HTERT RPE-1 (cell line): ENCODE measurements around the gene CD300LD.
"Not testable (repeated sequence)": the region's sequence is repeated elsewhere in the genome, so short reads cannot be mapped to it uniquely, and the experiment has no call there.

Source experiments
- in situ Hi-C: fragments of 300-500 bp; cut with MboI; formaldehyde crosslinking; loops from 4 replicates; pipeline ENCODE4 v1.14.3; 2020; ENCODE audit warnings: low sequenced_read_pairs

CD300LD gene

GRCh38 chr17:74592087-74592990, at the start of gene CD300LD:
CD300LD (minus strand) TSS chr17:74592283; CDS start chr17:74592202, 81 bp downstream.
- in situ Hi-C loops: no loop called here

- in situ Hi-C loops: no loop called here
These were observed 49.3 kb upstream of the CD300LD start for GRCh38 chr17:74641224-74641957.

- in situ Hi-C loops: no loop called here
These were observed 47.6 kb upstream of the CD300LD start for GRCh38 chr17:74639704-74640151.

- in situ Hi-C loops: no loop called here
These were observed 45.8 kb upstream of the CD300LD start for GRCh38 chr17:74637926-74638325.

GRCh38 chr17:74637265-74637664, 45.2 kb upstream of the CD300LD start:
- in situ Hi-C loops: no loop called here

- in situ Hi-C loops: not testable (repeated sequence)
These were observed 44.5 kb upstream of the CD300LD start for GRCh38 chr17:74636541-74637085.

GRCh38 chr17:74635418-74635817, 43.3 kb upstream of the CD300LD start:
- in situ Hi-C loops: no loop called here

- in situ Hi-C loops: no loop called here
These were observed 41.2 kb upstream of the CD300LD start for GRCh38 chr17:74633326-74633725.

- in situ Hi-C loops: no loop called here
These were observed 40.5 kb upstream of the CD300LD start for GRCh38 chr17:74632617-74633016.

- in situ Hi-C loops: no loop called here
These were observed 39.7 kb upstream of the CD300LD start for GRCh38 chr17:74631468-74632450.

- in situ Hi-C loops: not testable (repeated sequence)
These were observed 38.2 kb upstream of the CD300LD start for GRCh38 chr17:74630251-74630650.

- in situ Hi-C loops: no loop called here
These were observed 33.6 kb upstream of the CD300LD start for GRCh38 chr17:74625661-74626060.

GRCh38 chr17:74624131-74624530, 32.0 kb upstream of the CD300LD start:
- in situ Hi-C loops: no loop called here

GRCh38 chr17:74623693-74624093, 31.6 kb upstream of the CD300LD start, which contains the start of gene CD300E:
CD300E (minus strand) TSS chr17:74623738; CDS start chr17:74623621, 117 bp downstream.
- in situ Hi-C loops: no loop called here

GRCh38 chr17:74619077-74619673, 27.1 kb upstream of the CD300LD start:
- in situ Hi-C loops: no loop called here

GRCh38 chr17:74618451-74618850, 26.4 kb upstream of the CD300LD start:
- in situ Hi-C loops: no loop called here

GRCh38 chr17:74616696-74617095, 24.6 kb upstream of the CD300LD start:
- in situ Hi-C loops: no loop called here

- in situ Hi-C loops: no loop called here
These were observed 20.0 kb upstream of the CD300LD start for GRCh38 chr17:74612046-74612445.

GRCh38 chr17:74610108-74610507, 18.0 kb upstream of the CD300LD start:
- in situ Hi-C loops: no loop called here

GRCh38 chr17:74608511-74608910, 16.4 kb upstream of the CD300LD start:
- in situ Hi-C loops: no loop called here
